Stimulated activated CD8-positive, alpha-beta memory T cell treated with anti-CD3 and anti-CD28 coated beads, Interleukin-7, amount 100 ng/mL, for 1 hour (primary cell): ENCODE data around the gene GAREM1.

ENCODE experiments used
- DNase-seq, 2 donors: peaks; one replicate each; pipeline ENCODE4 v3.0.0-alpha.2; 2020; ENCODE audit warnings: low read depth in 2 of 2

The GAREM1 gene

GRCh38 chr18:32328379-32328778, 142.3 kb downstream of the GAREM1 start:
- no peak for DNase-seq

GRCh38 chr18:32326450-32327308, 144.0 kb downstream of the GAREM1 start:
- no peak for DNase-seq

- DNase-seq: no peak
Measured at GRCh38 chr18:32324181-32324580, 146.5 kb downstream of the GAREM1 start.

- DNase-seq: no peak
Measured at GRCh38 chr18:32321826-32322225, 148.9 kb downstream of the GAREM1 start.

- no peak for DNase-seq
Measured at GRCh38 chr18:32319084-32319483, 151.6 kb downstream of the GAREM1 start.

GRCh38 chr18:32318581-32318980, 152.1 kb downstream of the GAREM1 start:
- no peak for DNase-seq

- DNase-seq: no peak
Measured at GRCh38 chr18:32317651-32318050, 153.0 kb downstream of the GAREM1 start.

- no peak for DNase-seq
Measured at GRCh38 chr18:32315881-32316280, 154.8 kb downstream of the GAREM1 start.

- DNase-seq: no peak
Measured at GRCh38 chr18:32310774-32311173, 159.9 kb downstream of the GAREM1 start.

GRCh38 chr18:32310101-32310500, 160.6 kb downstream of the GAREM1 start:
- DNase-seq: no peak

- DNase-seq: no peak
Measured at GRCh38 chr18:32308493-32309120, 162.1 kb downstream of the GAREM1 start.

GRCh38 chr18:32303400-32303799, 167.3 kb downstream of the GAREM1 start:
- no peak for DNase-seq

GRCh38 chr18:32302806-32303205, 167.9 kb downstream of the GAREM1 start:
- no peak for DNase-seq

- DNase-seq: no peak
Measured at GRCh38 chr18:32301976-32302743, 168.5 kb downstream of the GAREM1 start.

GRCh38 chr18:32301361-32301760, 169.3 kb downstream of the GAREM1 start:
- no peak for DNase-seq

- DNase-seq: no peak
Measured at GRCh38 chr18:32300914-32301313, 169.8 kb downstream of the GAREM1 start.

- DNase-seq: no peak
Measured at GRCh38 chr18:32299484-32299883, 171.2 kb downstream of the GAREM1 start.

GRCh38 chr18:32298171-32298667, 172.5 kb downstream of the GAREM1 start:
- no peak for DNase-seq

GRCh38 chr18:32297579-32298170, 173.0 kb downstream of the GAREM1 start:
- DNase-seq: no peak

GRCh38 chr18:32296851-32297250, 173.8 kb downstream of the GAREM1 start:
- DNase-seq: no peak

- DNase-seq: no peak
Measured at GRCh38 chr18:32295604-32296003, 175.1 kb downstream of the GAREM1 start.

- DNase-seq: no peak
Measured at GRCh38 chr18:32293107-32293506, 177.6 kb downstream of the GAREM1 start.
